Astrocyte (in vitro differentiated cells and primary cell): Measurements from ENCODE around the gene PEX6. TPM values are rescaled to one million over a fixed set of nuclear protein-coding genes. Genes with fewer than 3 reads are reported as not detected.
A peak's percentile ranks its signal among the peaks of the same experiment; 100 is the strongest.

Experiments
- DNase-seq: peaks from one replicate; pipeline ENCODE4 v3.0.0-alpha.2; 2010; ENCODE audit warnings: low read depth
- FAIRE-seq: peaks from 2 replicates; lab custom pipeline; 2011; peaks lifted over from hg19 to GRCh38; lab: Jason Lieb, UNC
- H2AFZ ChIP-seq: 2 replicates; pipeline ENCODE4 v1.6.0; 2012; ENCODE audit warnings: low read depth, low read length, inconsistent platforms
- H3K27ac ChIP-seq: 2 replicates; pipeline ENCODE4 v1.5.1; 2011; ENCODE audit warnings: low read depth, low read length, inconsistent platforms
- H3K27me3 ChIP-seq: 2 replicates; pipeline ENCODE4 v1.6.0; 2011; ENCODE audit warnings: low read length, inconsistent platforms; ENCODE audit not compliant: insufficient read depth
- H3K36me3 ChIP-seq: 2 replicates; pipeline ENCODE4 v1.5.1; 2011; ENCODE audit warnings: low read length, inconsistent platforms; ENCODE audit not compliant: insufficient read depth
- H3K4me1 ChIP-seq: 2 replicates; pipeline ENCODE4 v1.5.1; 2011; ENCODE audit warnings: low read length, inconsistent platforms; ENCODE audit not compliant: insufficient read depth
- H3K4me2 ChIP-seq: 2 replicates; pipeline ENCODE4 v1.6.0; 2012; ENCODE audit warnings: low read length, inconsistent platforms
- H3K4me3 ChIP-seq: 2 replicates; pipeline ENCODE4 v1.5.1; 2011; ENCODE audit warnings: low read depth, mild to moderate bottlenecking, low read length, inconsistent platforms; ENCODE audit not compliant: insufficient read depth
- H3K79me2 ChIP-seq: 2 replicates; pipeline ENCODE4 v1.6.0; 2012; ENCODE audit warnings: mild to moderate bottlenecking, low read length, inconsistent platforms; ENCODE audit not compliant: insufficient read depth
- H3K9ac ChIP-seq: 2 replicates; pipeline ENCODE4 v1.6.0; 2012; ENCODE audit warnings: mild to moderate bottlenecking, low read length, inconsistent platforms
- H3K9me3 ChIP-seq: 2 replicates; pipeline ENCODE4 v1.5.1; 2012; ENCODE audit warnings: low read depth, mild to moderate bottlenecking, low read length, inconsistent platforms; ENCODE audit not compliant: insufficient read depth
- H4K20me1 ChIP-seq: 2 replicates; pipeline ENCODE4 v1.6.0; 2012; ENCODE audit warnings: low read length, inconsistent platforms; ENCODE audit not compliant: insufficient read depth
- H3K27ac Mint-ChIP-seq: one replicate; pipeline ENCODE4 v1.8.0; 2021; ENCODE audit warnings: mild to moderate bottlenecking, mixed read lengths; ENCODE audit not compliant: unreplicated experiment
- H3K27me3 Mint-ChIP-seq: one replicate; pipeline ENCODE4 v1.8.0; 2021; ENCODE audit warnings: low read depth, mixed read lengths; ENCODE audit not compliant: unreplicated experiment
- H3K36me3 Mint-ChIP-seq: one replicate; pipeline ENCODE4 v1.8.0; 2021; ENCODE audit warnings: low read depth, mixed read lengths; ENCODE audit not compliant: unreplicated experiment
- H3K4me1 Mint-ChIP-seq: one replicate; pipeline ENCODE4 v1.8.0; 2021; ENCODE audit warnings: low read depth, mixed read lengths; ENCODE audit not compliant: unreplicated experiment
- H3K4me3 Mint-ChIP-seq: one replicate; pipeline ENCODE4 v1.8.0; 2021; ENCODE audit warnings: mild to moderate bottlenecking, moderate library complexity, mixed read lengths; ENCODE audit not compliant: unreplicated experiment
- H3K9me3 Mint-ChIP-seq: one replicate; pipeline ENCODE4 v1.8.0; 2021; ENCODE audit warnings: mild to moderate bottlenecking, mixed read lengths; ENCODE audit not compliant: unreplicated experiment
- EZH2 ChIP-seq: IDR thresholded peaks from 2 replicates; pipeline ENCODE4 v1.6.1; 2012; ENCODE audit warnings: mild to moderate bottlenecking, low read length, inconsistent platforms; ENCODE audit not compliant: insufficient read depth
- total RNA-seq: library from RNA; stranded (reverse); gene quantifications from 2 replicates; pipeline ENCODE4 v1.2.1, GENCODE V29; 2021
- TF ChIP-seq, protein P1 (sequence below): IDR thresholded peaks from 2 replicates; pipeline ENCODE4 v1.5.1; 2011; ENCODE audit warnings: low read depth, mild to moderate bottlenecking, inconsistent platforms, low read length, moderate library complexity; ENCODE audit not compliant: insufficient read depth

Gene PEX6
- total RNA-seq, 1 donor from 2014 or later: 22.7 TPM

DNA sequence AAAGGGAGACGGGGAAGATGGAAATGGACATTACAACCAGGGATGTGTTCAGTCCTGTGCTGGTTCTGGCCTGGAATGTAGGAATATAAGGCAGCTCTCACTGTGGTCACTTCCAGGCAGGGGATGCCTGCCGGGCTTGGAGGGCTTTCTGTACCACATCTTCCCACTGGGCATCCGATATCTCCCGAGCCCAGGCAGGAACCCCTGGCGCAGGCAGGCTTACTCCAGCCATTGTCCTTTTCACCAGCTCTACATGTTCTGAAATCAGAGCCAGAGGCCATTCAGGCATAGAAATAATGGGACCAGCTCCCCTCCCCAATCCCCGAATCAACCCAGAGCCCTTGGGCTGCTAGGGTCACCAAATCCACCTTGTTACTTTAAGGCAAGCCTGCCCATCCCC lies 33.4 kb upstream of the PEX6 start:
- H3K4me1 ChIP-seq: peaks cover 26% of the 10 kb centered on the region
- H3K79me2 ChIP-seq: peaks cover 61% of the 10 kb centered on the region
- H3K36me3 ChIP-seq: peaks cover 33% of the 10 kb centered on the region
- H3K9me3 Mint-ChIP-seq: no peaks in the 10 kb centered on the region
- H2AFZ ChIP-seq: no peak overlapping the region
- H3K27ac ChIP-seq: no peak overlapping the region
- no peaks in the 10 kb centered on the region for H3K27me3 ChIP-seq
- H3K4me3 Mint-ChIP-seq: peak overlapping the region; percentile 92
- TF ChIP-seq, protein P1, sequence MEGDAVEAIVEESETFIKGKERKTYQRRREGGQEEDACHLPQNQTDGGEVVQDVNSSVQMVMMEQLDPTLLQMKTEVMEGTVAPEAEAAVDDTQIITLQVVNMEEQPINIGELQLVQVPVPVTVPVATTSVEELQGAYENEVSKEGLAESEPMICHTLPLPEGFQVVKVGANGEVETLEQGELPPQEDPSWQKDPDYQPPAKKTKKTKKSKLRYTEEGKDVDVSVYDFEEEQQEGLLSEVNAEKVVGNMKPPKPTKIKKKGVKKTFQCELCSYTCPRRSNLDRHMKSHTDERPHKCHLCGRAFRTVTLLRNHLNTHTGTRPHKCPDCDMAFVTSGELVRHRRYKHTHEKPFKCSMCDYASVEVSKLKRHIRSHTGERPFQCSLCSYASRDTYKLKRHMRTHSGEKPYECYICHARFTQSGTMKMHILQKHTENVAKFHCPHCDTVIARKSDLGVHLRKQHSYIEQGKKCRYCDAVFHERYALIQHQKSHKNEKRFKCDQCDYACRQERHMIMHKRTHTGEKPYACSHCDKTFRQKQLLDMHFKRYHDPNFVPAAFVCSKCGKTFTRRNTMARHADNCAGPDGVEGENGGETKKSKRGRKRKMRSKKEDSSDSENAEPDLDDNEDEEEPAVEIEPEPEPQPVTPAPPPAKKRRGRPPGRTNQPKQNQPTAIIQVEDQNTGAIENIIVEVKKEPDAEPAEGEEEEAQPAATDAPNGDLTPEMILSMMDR: no peak
- no peak for TF ChIP-seq EZH2
- no peaks in the 10 kb centered on the region for H3K9me3 ChIP-seq
- FAIRE-seq: no peak
- peaks cover 14% of the 10 kb centered on the region for H3K36me3 Mint-ChIP-seq
- H3K4me3 ChIP-seq: peak overlapping the region; percentile 69
- H3K4me1 Mint-ChIP-seq: peaks cover 15% of the 10 kb centered on the region
- peak overlapping the region; percentile 85 for H3K9ac ChIP-seq
- no peak overlapping the region for H3K27ac Mint-ChIP-seq
- no peak for DNase-seq
- peak overlapping the region; percentile 92 for H3K4me2 ChIP-seq
- H3K27me3 Mint-ChIP-seq: no peaks in the 10 kb centered on the region
- peaks cover 32% of the 10 kb centered on the region for H4K20me1 ChIP-seq

DNA sequence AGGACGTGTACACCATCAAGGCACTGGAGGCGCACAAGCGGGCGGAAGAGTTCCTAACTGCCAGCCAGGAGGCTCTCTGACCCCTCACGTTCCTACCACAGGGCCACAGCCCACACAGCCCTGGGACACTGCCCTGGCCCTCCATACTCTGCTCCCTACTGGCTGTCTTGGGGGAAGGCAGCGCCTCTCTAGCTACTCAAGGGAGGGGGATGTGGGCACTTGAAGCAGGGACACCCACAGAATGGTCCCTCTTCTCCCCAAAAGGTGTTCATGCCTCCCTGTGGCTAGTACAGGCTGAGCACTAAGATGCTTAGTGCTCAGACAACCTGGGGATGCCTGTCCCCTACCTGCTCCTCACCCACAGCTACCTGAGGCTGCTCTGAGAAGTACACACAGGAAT lies 32.2 kb upstream of the PEX6 start:
- no peaks in the 10 kb centered on the region for H3K27me3 ChIP-seq
- peaks cover 36% of the 10 kb centered on the region for H3K36me3 ChIP-seq
- no peaks in the 10 kb centered on the region for H3K9me3 ChIP-seq
- no peak overlapping the region for H3K4me2 ChIP-seq
- no peak overlapping the region for H3K27ac ChIP-seq
- Mint-ChIP-seq H3K27ac (no peak overlapping the region), H3K4me3 (no peak overlapping the region), H3K4me1 (peaks cover 11% of the 10 kb centered on the region), H3K27me3 (no peaks in the 10 kb centered on the region), H3K36me3 (peaks cover 14% of the 10 kb centered on the region), H3K9me3 (no peaks in the 10 kb centered on the region)
- H3K9ac ChIP-seq: no peak overlapping the region
- TF ChIP-seq, protein P1: no peak
- TF ChIP-seq EZH2: no peak
- no peak overlapping the region for H3K4me3 ChIP-seq
- DNase-seq: no peak
- H3K79me2 ChIP-seq: peaks cover 50% of the 10 kb centered on the region
- FAIRE-seq: no peak
- H4K20me1 ChIP-seq: peaks cover 27% of the 10 kb centered on the region
- peaks cover 20% of the 10 kb centered on the region for H3K4me1 ChIP-seq
- H2AFZ ChIP-seq: no peak overlapping the region

DNA sequence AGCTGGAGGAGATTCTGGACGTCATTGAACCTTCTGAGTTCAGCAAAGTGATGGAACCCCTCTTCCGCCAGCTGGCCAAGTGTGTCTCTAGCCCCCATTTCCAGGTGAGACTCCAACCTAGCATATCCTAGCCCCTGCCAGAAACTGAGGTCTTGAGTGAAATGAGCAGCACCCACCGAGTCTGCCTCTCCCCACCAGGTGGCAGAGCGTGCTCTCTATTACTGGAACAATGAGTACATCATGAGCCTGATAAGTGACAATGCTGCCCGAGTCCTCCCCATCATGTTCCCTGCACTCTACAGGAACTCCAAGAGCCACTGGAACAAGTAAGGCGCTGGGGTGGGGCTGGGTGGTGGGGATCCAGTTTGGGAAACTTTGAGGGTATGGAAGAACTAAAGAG lies 30.1 kb upstream of the PEX6 start:
- H2AFZ ChIP-seq: no peak overlapping the region
- H3K4me3 ChIP-seq: no peak overlapping the region
- no peaks in the 10 kb centered on the region for H3K27me3 ChIP-seq
- peaks cover 5% of the 10 kb centered on the region for H3K4me1 Mint-ChIP-seq
- no peaks in the 10 kb centered on the region for H3K9me3 Mint-ChIP-seq
- no peak overlapping the region for H3K4me2 ChIP-seq
- peaks cover 39% of the 10 kb centered on the region for H3K36me3 ChIP-seq
- no peak for DNase-seq
- no peak for FAIRE-seq
- no peaks in the 10 kb centered on the region for H3K27me3 Mint-ChIP-seq
- peaks cover 29% of the 10 kb centered on the region for H3K79me2 ChIP-seq
- H3K4me3 Mint-ChIP-seq: no peak overlapping the region
- H3K9me3 ChIP-seq: no peaks in the 10 kb centered on the region
- H3K27ac ChIP-seq: no peak overlapping the region
- no peak for TF ChIP-seq EZH2
- TF ChIP-seq, protein P1: peak; percentile 35
- H3K27ac Mint-ChIP-seq: peak overlapping the region; percentile 47
- peaks cover 14% of the 10 kb centered on the region for H3K36me3 Mint-ChIP-seq
- no peak overlapping the region for H3K9ac ChIP-seq
- peaks cover 12% of the 10 kb centered on the region for H3K4me1 ChIP-seq
- peaks cover 25% of the 10 kb centered on the region for H4K20me1 ChIP-seq
